H9 (cell line): ENCODE measurements around the gene FBXO30. TPM values are rescaled to one million over a fixed set of nuclear protein-coding genes. Genes with fewer than 3 reads are reported as not detected.

ENCODE experiments used
- DNase-seq: peaks from one replicate; pipeline ENCODE4 v3.0.0-alpha.2; 2017
- H2AFZ ChIP-seq: one replicate; pipeline ENCODE4 v1.6.1; 2013; ENCODE audit warnings: mild to moderate bottlenecking, low read length, control low read depth, moderate library complexity
- H2AK5ac ChIP-seq: 2 replicates; pipeline ENCODE4 v1.6.1; 2013; ENCODE audit warnings: low read length, control low read depth, mixed read lengths; ENCODE audit not compliant: insufficient read length
- H2BK120ac ChIP-seq: one replicate; pipeline ENCODE4 v1.6.1; 2013; ENCODE audit warnings: low read depth, mild to moderate bottlenecking, low read length, control low read depth, inconsistent platforms; ENCODE audit not compliant: poor library complexity, severe bottlenecking
- H2BK12ac ChIP-seq: 2 replicates; pipeline ENCODE4 v1.6.1; 2013; ENCODE audit warnings: low read length, control low read depth, mixed read lengths, low read depth; ENCODE audit not compliant: insufficient read length
- H2BK15ac ChIP-seq: 2 replicates; pipeline ENCODE4 v1.6.1; 2013; ENCODE audit warnings: low read depth, low read length, control low read depth
- H2BK20ac ChIP-seq: one replicate; pipeline ENCODE4 v1.6.1; 2013; ENCODE audit warnings: low read depth, mild to moderate bottlenecking, low read length, control low read depth, inconsistent platforms; ENCODE audit not compliant: poor library complexity, severe bottlenecking
- H2BK5ac ChIP-seq: 2 replicates; pipeline ENCODE4 v1.6.1; 2013; ENCODE audit warnings: low read length, control low read depth, mixed read lengths; ENCODE audit not compliant: insufficient read length
- H3K14ac ChIP-seq: 2 replicates; pipeline ENCODE4 v1.6.1; 2013; ENCODE audit warnings: low read length, control low read depth; ENCODE audit not compliant: insufficient read depth
- H3K18ac ChIP-seq: 2 replicates; pipeline ENCODE4 v1.6.1; 2013; ENCODE audit warnings: low read depth, mild to moderate bottlenecking, mixed read lengths, low read length, control low read depth; ENCODE audit not compliant: insufficient read length
- H3K23ac ChIP-seq: 2 replicates; pipeline ENCODE4 v1.6.1; 2013; ENCODE audit warnings: low read length, control low read depth, mixed read lengths, low read depth; ENCODE audit not compliant: insufficient read length
- H3K23me2 ChIP-seq: 2 replicates; pipeline ENCODE4 v1.6.1; 2013; ENCODE audit warnings: low read depth, mild to moderate bottlenecking, mixed read lengths, low read length, control low read depth; ENCODE audit not compliant: insufficient read length, poor library complexity, severe bottlenecking
- H3K27ac ChIP-seq: 2 replicates; pipeline ENCODE4 v1.5.1; 2013; ENCODE audit warnings: low read length, control low read depth, mixed read lengths, low read depth; ENCODE audit not compliant: insufficient read length
- H3K27me3 ChIP-seq: 2 replicates; pipeline ENCODE4 v1.6.1; 2013; ENCODE audit warnings: low read length, control low read depth, inconsistent platforms; ENCODE audit not compliant: insufficient read depth
- H3K4ac ChIP-seq: 2 replicates; pipeline ENCODE4 v1.6.1; 2013; ENCODE audit warnings: low read depth, mild to moderate bottlenecking, control low read depth, inconsistent platforms, low read length, moderate library complexity
- H3K4me1 ChIP-seq: 2 replicates; pipeline ENCODE4 v1.6.1; 2013; ENCODE audit warnings: low read length, control low read depth, inconsistent platforms; ENCODE audit not compliant: insufficient read depth
- H3K4me2 ChIP-seq: 2 replicates; pipeline ENCODE4 v1.6.1; 2013; ENCODE audit warnings: low read length, control low read depth, mixed read lengths; ENCODE audit not compliant: insufficient read length, insufficient read depth
- H3K56ac ChIP-seq: 2 replicates; pipeline ENCODE4 v1.6.1; 2013; ENCODE audit warnings: low read depth, mild to moderate bottlenecking, mixed read lengths, low read length, control low read depth; ENCODE audit not compliant: insufficient read length
- H3K79me1 ChIP-seq: 2 replicates; pipeline ENCODE4 v1.6.1; 2013; ENCODE audit warnings: low read depth, mild to moderate bottlenecking, moderate library complexity, low read length, control low read depth, inconsistent platforms; ENCODE audit not compliant: insufficient read depth, poor library complexity, severe bottlenecking
- H3K79me2 ChIP-seq: 2 replicates; pipeline ENCODE4 v1.6.1; 2013; ENCODE audit warnings: low read length, control low read depth, inconsistent platforms; ENCODE audit not compliant: insufficient read depth
- H3K9ac ChIP-seq: 2 replicates; pipeline ENCODE4 v1.6.1; 2013; ENCODE audit warnings: low read length, control low read depth, mixed read lengths; ENCODE audit not compliant: insufficient read length; ENCODE audit errors: extremely low read depth
- H3K9me3 ChIP-seq: one replicate; pipeline ENCODE4 v1.6.1; 2013; ENCODE audit warnings: low read depth, low read length, inconsistent platforms; ENCODE audit not compliant: control insufficient read depth
- H3T11ph ChIP-seq: one replicate; pipeline ENCODE4 v1.6.1; 2013; ENCODE audit warnings: mild to moderate bottlenecking, low read length, control low read depth, inconsistent platforms
- H4K20me1 ChIP-seq: one replicate; pipeline ENCODE4 v1.6.1; 2013; ENCODE audit not compliant: control insufficient read depth, insufficient read length, insufficient read depth
- H4K5ac ChIP-seq: 2 replicates; pipeline ENCODE4 v1.6.1; 2013; ENCODE audit warnings: low read depth, mild to moderate bottlenecking, mixed read lengths, low read length, control low read depth; ENCODE audit not compliant: insufficient read length
- H4K8ac ChIP-seq: replicated peaks from 2 replicates; pipeline ENCODE4 v1.6.1; 2013; ENCODE audit warnings: low read length, control low read depth, mixed read lengths, low read depth; ENCODE audit not compliant: insufficient read length
- H4K91ac ChIP-seq: 2 replicates; pipeline ENCODE4 v1.6.1; 2013; ENCODE audit warnings: low read depth, mild to moderate bottlenecking, moderate library complexity, mixed read lengths, low read length, control low read depth; ENCODE audit not compliant: insufficient read length
- H3K27ac Mint-ChIP-seq, 3 experiments: 2 replicates in 2 of 3; 3 replicates in 1 of 3; pipeline ENCODE4 v1.8.0; 2020 to 2021; ENCODE audit warnings: mixed read lengths in 3 of 3, mild to moderate bottlenecking in 1 of 3, moderate library complexity in 1 of 3
- H3K27me3 Mint-ChIP-seq: 2 replicates; pipeline ENCODE4 v1.8.0; 2021; ENCODE audit warnings: low read depth, mild to moderate bottlenecking, moderate library complexity, mixed read lengths
- H3K36me3 Mint-ChIP-seq, 3 experiments: 2 replicates in 2 of 3; 3 replicates in 1 of 3; pipeline ENCODE4 v1.8.0; 2020 to 2021; ENCODE audit warnings: low read depth in 3 of 3, mixed read lengths in 3 of 3; ENCODE audit not compliant: insufficient read depth in 1 of 3
- H3K4me1 Mint-ChIP-seq, 2 experiments: 2 replicates each; pipeline ENCODE4 v1.8.0; 2020; ENCODE audit warnings: mixed read lengths in 2 of 2
- H3K4me3 Mint-ChIP-seq, 2 experiments: 2 replicates in 1 of 2; 3 replicates in 1 of 2; pipeline ENCODE4 v1.8.0; 2020 to 2021; ENCODE audit warnings: mild to moderate bottlenecking in 2 of 2, mixed read lengths in 2 of 2, moderate library complexity in 1 of 2
- H3K9me3 Mint-ChIP-seq, 2 experiments: 2 replicates in 1 of 2; 3 replicates in 1 of 2; pipeline ENCODE4 v1.8.0; 2020; ENCODE audit warnings: mild to moderate bottlenecking in 2 of 2, mixed read lengths in 2 of 2, moderate library complexity in 1 of 2
- CTCF ChIP-seq: fragments of 200-600 bp; sonication (generic); conservative IDR thresholded peaks from 3 replicates; pipeline ENCODE4 v1.8.0; 2021; ENCODE audit warnings: antibody characterized with exemption, mild to moderate bottlenecking
- total RNA-seq: library from RNA; stranded (reverse); gene quantifications from 2 replicates; pipeline ENCODE4 v1.2.1, GENCODE V29; 2021

Gene FBXO30
- total RNA-seq, 1 experiment from 2014 or later: 16.9 TPM

- Histone ChIP-seq H3K4me1 (no peaks in the 10 kb centered on the region), H3K27ac (no peak overlapping the region)
Measured at GRCh38 chr6:145755682-145756081, 58.9 kb downstream of the FBXO30 start.

More at GRCh38 chr6:145755682-145756081, 58.9 kb downstream of the FBXO30 start:
- Mint-ChIP-seq H3K4me1 (no peaks in the 10 kb centered on the region), H3K4me3 (no peak overlapping the region), H3K36me3 (no peaks in the 10 kb centered on the region), H3K27me3 (no peaks in the 10 kb centered on the region), H3K27ac (no peak overlapping the region), H3K9me3 (no peaks in the 10 kb centered on the region)
- H3K23me2 ChIP-seq: no peaks in the 10 kb centered on the region
- no peak overlapping the region for H2BK12ac ChIP-seq
- H2AK5ac ChIP-seq: no peak overlapping the region
- no peak overlapping the region for H4K5ac ChIP-seq
- H3K27me3 ChIP-seq: no peaks in the 10 kb centered on the region
- TF ChIP-seq CTCF: no peak
- H3K14ac ChIP-seq: no peak overlapping the region
- no peaks in the 10 kb centered on the region for H3K9me3 ChIP-seq
- no peak overlapping the region for H3K18ac ChIP-seq
- H4K8ac ChIP-seq: no peak overlapping the region
- H4K20me1 ChIP-seq: no peaks in the 10 kb centered on the region
- no peaks in the 10 kb centered on the region for H3K79me2 ChIP-seq
- no peak overlapping the region for H3K4me2 ChIP-seq
- H4K91ac ChIP-seq: no peak overlapping the region
- no peak overlapping the region for H2BK20ac ChIP-seq
- no peak overlapping the region for H3K56ac ChIP-seq
- DNase-seq: no peak
- H3K4ac ChIP-seq: no peak overlapping the region
- H2AFZ ChIP-seq: no peak overlapping the region
- no peaks in the 10 kb centered on the region for H3K79me1 ChIP-seq
- H2BK15ac ChIP-seq: no peak overlapping the region
- no peak overlapping the region for H2BK5ac ChIP-seq
- H3T11ph ChIP-seq: no peak overlapping the region
- no peak overlapping the region for H2BK120ac ChIP-seq
- H3K23ac ChIP-seq: no peak overlapping the region
- H3K9ac ChIP-seq: no peak overlapping the region
